Measurements from ENCODE around the gene TMEM97. TPM values are rescaled to one million over a fixed set of nuclear protein-coding genes. Genes with fewer than 3 reads are reported as not detected.

The TMEM97 gene
- total RNA-seq, 2 donors from 2014 or later = 72.1 to 80.7 TPM

DNA sequence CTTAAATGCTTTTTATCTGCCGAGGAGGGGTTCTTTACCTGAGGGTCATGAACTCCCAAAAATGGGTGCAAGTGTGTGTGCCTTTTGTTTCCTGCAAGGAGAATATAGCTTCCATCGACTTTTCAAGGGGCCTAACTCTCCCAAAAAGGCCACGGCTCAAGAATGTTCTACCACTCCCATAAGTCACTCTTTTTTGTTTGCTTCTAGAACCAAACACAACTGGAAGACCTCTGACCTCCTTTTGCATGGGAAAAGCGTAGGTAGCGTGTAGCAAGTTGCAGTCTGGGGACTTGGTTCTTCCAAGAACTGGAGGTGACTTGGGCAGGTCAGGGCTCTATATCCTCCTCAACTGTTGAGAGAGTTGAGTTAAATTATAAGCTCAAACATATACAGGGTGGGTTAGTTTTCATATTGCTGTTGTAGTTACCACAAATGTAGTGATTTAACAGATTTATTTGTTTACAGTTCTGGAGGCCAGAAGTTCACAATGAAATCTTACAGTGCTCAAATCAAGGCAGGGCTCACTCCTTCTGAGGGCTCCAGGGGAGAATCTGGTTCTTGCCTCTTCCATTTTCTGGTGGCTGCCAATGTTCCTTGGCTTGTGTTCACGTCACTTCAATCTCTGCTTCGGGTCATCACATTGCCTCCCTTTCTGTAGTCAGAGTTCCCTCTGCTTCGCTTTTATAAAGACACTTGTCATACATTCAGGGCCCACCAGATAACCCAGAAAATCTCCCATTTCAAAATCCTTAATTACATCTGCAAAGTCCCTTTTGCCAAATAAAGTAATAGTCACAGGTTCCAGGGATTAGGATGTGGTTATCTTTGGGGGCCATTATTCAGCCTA is 1.4 kb downstream of the TMEM97 start:
- H3K27ac ChIP-seq (ENCODE audit: low read depth, low read length) = no peak overlapping the region
- peak overlapping the region; percentile 58 for H3K9ac ChIP-seq (ENCODE audit: extremely low read depth, low read length, poor library complexity, severe bottlenecking)
- peaks cover 10% of the 10 kb centered on the region for H3K4me1 ChIP-seq (ENCODE audit: control insufficient read depth, insufficient read depth, low read length)
- DNase-seq = no peak
- H3K36me3 ChIP-seq (ENCODE audit: control insufficient read depth, insufficient read depth, low read length) = peaks cover 3% of the 10 kb centered on the region
- H3K4me3 Mint-ChIP-seq = peak overlapping the region; percentile 91
- peak overlapping the region; percentile 94 for H3K4me3 ChIP-seq (ENCODE audit: low read length)
- H3K36me3 Mint-ChIP-seq (ENCODE audit: low read depth) = peaks cover 15% of the 10 kb centered on the region
- WGBS, 2 experiments (ENCODE audit: insufficient coverage in 1 of 2, insufficient read length in 1 of 2) = 66 to 69% methylated on average over 5 to 8 of the region's 8 CpGs
- peaks cover 15% of the 10 kb centered on the region for H3K27me3 Mint-ChIP-seq (ENCODE audit: insufficient read depth)
- no peaks in the 10 kb centered on the region for H3K9me3 Mint-ChIP-seq
- TF ChIP-seq, protein P1, sequence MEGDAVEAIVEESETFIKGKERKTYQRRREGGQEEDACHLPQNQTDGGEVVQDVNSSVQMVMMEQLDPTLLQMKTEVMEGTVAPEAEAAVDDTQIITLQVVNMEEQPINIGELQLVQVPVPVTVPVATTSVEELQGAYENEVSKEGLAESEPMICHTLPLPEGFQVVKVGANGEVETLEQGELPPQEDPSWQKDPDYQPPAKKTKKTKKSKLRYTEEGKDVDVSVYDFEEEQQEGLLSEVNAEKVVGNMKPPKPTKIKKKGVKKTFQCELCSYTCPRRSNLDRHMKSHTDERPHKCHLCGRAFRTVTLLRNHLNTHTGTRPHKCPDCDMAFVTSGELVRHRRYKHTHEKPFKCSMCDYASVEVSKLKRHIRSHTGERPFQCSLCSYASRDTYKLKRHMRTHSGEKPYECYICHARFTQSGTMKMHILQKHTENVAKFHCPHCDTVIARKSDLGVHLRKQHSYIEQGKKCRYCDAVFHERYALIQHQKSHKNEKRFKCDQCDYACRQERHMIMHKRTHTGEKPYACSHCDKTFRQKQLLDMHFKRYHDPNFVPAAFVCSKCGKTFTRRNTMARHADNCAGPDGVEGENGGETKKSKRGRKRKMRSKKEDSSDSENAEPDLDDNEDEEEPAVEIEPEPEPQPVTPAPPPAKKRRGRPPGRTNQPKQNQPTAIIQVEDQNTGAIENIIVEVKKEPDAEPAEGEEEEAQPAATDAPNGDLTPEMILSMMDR (conservative IDR thresholded peaks at IDR 0.05) = no peak
- peak overlapping the region; percentile 56 for H3K27ac Mint-ChIP-seq
- peaks cover 5% of the 10 kb centered on the region for H3K27me3 ChIP-seq (ENCODE audit: control insufficient read depth, insufficient read depth, low read length, poor library complexity, severe bottlenecking)
- H3K4me1 Mint-ChIP-seq = peaks cover 58% of the 10 kb centered on the region
- H3K9me3 ChIP-seq (ENCODE audit: control insufficient read depth, low read length) = no peaks in the 10 kb centered on the region

DNA sequence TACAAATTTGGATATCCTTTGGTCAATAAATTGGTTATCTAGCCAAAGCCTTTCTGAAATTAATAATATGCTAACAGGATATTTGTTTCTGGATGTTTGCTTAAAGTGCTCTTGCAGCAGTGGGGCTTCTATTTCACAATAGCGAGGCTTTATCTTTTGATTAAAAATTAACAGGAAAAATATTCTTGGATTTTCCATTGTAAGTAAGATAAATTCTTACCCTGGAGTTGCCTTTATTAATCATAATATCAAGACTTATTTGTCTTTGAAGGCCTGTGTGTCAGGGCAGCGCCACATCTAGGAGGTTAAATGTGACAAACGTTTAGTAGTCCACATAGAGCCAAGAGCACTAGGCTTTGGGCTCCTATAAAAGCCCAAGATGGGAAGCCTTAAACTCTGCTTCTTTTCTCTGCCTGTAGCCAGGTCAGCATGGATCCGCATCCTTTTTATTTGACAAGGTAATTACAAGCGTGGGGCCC is 5.3 kb downstream of the TMEM97 start:
- no peak overlapping the region for H3K4me3 Mint-ChIP-seq
- Histone ChIP-seq H3K27ac (ENCODE audit: low read depth, low read length) (no peak overlapping the region), H3K27me3 (ENCODE audit: control insufficient read depth, insufficient read depth, low read length, poor library complexity, severe bottlenecking) (no peaks in the 10 kb centered on the region), H3K9me3 (ENCODE audit: control insufficient read depth, low read length) (no peaks in the 10 kb centered on the region), H3K9ac (ENCODE audit: extremely low read depth, low read length, poor library complexity, severe bottlenecking) (no peak overlapping the region), H3K4me1 (ENCODE audit: control insufficient read depth, insufficient read depth, low read length) (peaks cover 16% of the 10 kb centered on the region), H3K36me3 (ENCODE audit: control insufficient read depth, insufficient read depth, low read length) (peaks cover 41% of the 10 kb centered on the region), H3K4me3 (ENCODE audit: low read length) (peak overlapping the region; percentile 57)
- peak overlapping the region; percentile 30 for H3K27ac Mint-ChIP-seq
- TF ChIP-seq, protein P1 (conservative IDR thresholded peaks at IDR 0.05) = no peak
- H3K4me1 Mint-ChIP-seq = peaks cover 45% of the 10 kb centered on the region
- no peaks in the 10 kb centered on the region for H3K9me3 Mint-ChIP-seq
- peak; percentile 24 for DNase-seq
- no peaks in the 10 kb centered on the region for H3K27me3 Mint-ChIP-seq (ENCODE audit: insufficient read depth)
- 87 to 90% methylated on average over 2 to 5 of the region's 5 CpGs for WGBS, 2 experiments (ENCODE audit: insufficient coverage in 1 of 2, insufficient read length in 1 of 2)
- peaks cover 52% of the 10 kb centered on the region for H3K36me3 Mint-ChIP-seq (ENCODE audit: low read depth)

DNA sequence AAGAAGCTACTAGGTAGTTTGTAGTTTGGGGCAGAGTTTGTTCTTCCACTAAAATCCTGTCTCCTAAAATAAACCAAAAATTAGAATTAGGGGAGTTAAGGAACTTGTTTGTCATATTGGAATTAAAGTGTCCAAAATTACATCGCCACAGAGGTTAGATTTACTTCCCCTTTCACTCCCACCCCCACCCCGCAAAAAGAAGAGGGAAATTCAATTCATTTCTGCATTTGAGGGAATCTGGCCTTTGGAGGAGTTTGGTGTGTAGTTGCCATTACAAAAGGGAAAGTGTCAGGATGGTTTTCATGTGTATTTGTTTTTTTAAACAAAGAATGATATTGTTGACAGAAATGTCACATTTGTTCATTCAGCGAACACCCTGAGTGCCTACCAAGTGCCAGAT is 5.8 kb downstream of the TMEM97 start:
- Histone ChIP-seq H3K4me3 (ENCODE audit: low read length) (peak overlapping the region; percentile 57), H3K9ac (ENCODE audit: extremely low read depth, low read length, poor library complexity, severe bottlenecking) (no peak overlapping the region), H3K4me1 (ENCODE audit: control insufficient read depth, insufficient read depth, low read length) (peaks cover 16% of the 10 kb centered on the region), H3K9me3 (ENCODE audit: control insufficient read depth, low read length) (no peaks in the 10 kb centered on the region), H3K36me3 (ENCODE audit: control insufficient read depth, insufficient read depth, low read length) (peaks cover 44% of the 10 kb centered on the region), H3K27ac (ENCODE audit: low read depth, low read length) (no peak overlapping the region), H3K27me3 (ENCODE audit: control insufficient read depth, insufficient read depth, low read length, poor library complexity, severe bottlenecking) (no peaks in the 10 kb centered on the region)
- Mint-ChIP-seq H3K27me3 (ENCODE audit: insufficient read depth) (no peaks in the 10 kb centered on the region), H3K9me3 (no peaks in the 10 kb centered on the region), H3K36me3 (ENCODE audit: low read depth) (peaks cover 55% of the 10 kb centered on the region), H3K4me1 (peaks cover 45% of the 10 kb centered on the region), H3K4me3 (no peak overlapping the region), H3K27ac (peak overlapping the region; percentile 46)
- no peak for DNase-seq
- WGBS, 2 experiments (ENCODE audit: insufficient coverage in 1 of 2, insufficient read length in 1 of 2) = 94 to 100% methylated on average over 1 of the region's 3 CpGs
- TF ChIP-seq, protein P1 (conservative IDR thresholded peaks at IDR 0.05) = no peak
